Esophagus muscularis mucosa (tissue), 4 donors: ENCODE results near the gene PLCH1. TPM values are rescaled to one million over a fixed set of nuclear protein-coding genes. Genes with fewer than 3 reads are reported as not detected.

Source experiments
- DNase-seq: peaks from one replicate; pipeline ENCODE4 v3.0.0-alpha.2; 2017; ENCODE audit errors: extremely low spot score
- H3K27ac ChIP-seq, 4 donors: fragments of 200-600 bp; sonication (generic); replicated peaks in 1 of 4; 1 replicate in 3 of 4; 2 replicates in 1 of 4; pipeline ENCODE4 v1.5.1; 2016 to 2019; ENCODE audit warnings: mild to moderate bottlenecking in 1 of 4
- H3K27me3 ChIP-seq, 4 donors: fragments of 200-600 bp; sonication (generic); one replicate each; pipeline versions ENCODE4 v1.5.1 to v1.6.0; 2016 to 2019
- H3K36me3 ChIP-seq, 4 donors: fragments of 200-600 bp; sonication (generic); one replicate each; pipeline ENCODE4 v1.5.1; 2016 to 2019
- H3K4me1 ChIP-seq, 4 donors: fragments of 200-600 bp; sonication (generic); one replicate each; pipeline ENCODE4 v1.5.1; 2016 to 2019
- H3K4me3 ChIP-seq, 4 donors: fragments of 200-600 bp; sonication (generic); 1 replicate in 2 of 4; 2 replicates in 2 of 4; pipeline ENCODE4 v1.5.1; 2016 to 2019; ENCODE audit warnings: mild to moderate bottlenecking in 4 of 4, moderate library complexity in 1 of 4
- H3K9me3 ChIP-seq, 4 donors: fragments of 200-600 bp; sonication (generic); 1 replicate in 3 of 4; 2 replicates in 1 of 4; pipeline ENCODE4 v1.5.1; 2016 to 2019
- CTCF ChIP-seq, 3 experiments: fragments of 200-600 bp in 2 of 3; fragments of 450-650 bp in 1 of 3; sonication (generic) in 2 of 3; IDR thresholded peaks; one replicate each; pipeline ENCODE4 v1.5.1; 2017 to 2019; ENCODE audit warnings: antibody characterized with exemption in 3 of 3, mild to moderate bottlenecking in 2 of 3, moderate library complexity in 1 of 3
- EP300 ChIP-seq: sonication (generic); formaldehyde crosslinking; IDR thresholded peaks from one replicate; pipeline ENCODE4 v1.6.1; 2017; ENCODE audit warnings: antibody characterized with exemption
- POLR2A ChIP-seq: fragments of 450-650 bp; IDR thresholded peaks from one replicate; pipeline ENCODE4 v1.6.1; 2017; ENCODE audit warnings: antibody characterized with exemption, moderate library complexity, mild to moderate bottlenecking, low read depth
- POLR2AphosphoS5 ChIP-seq, 2 donors: sonication (generic); formaldehyde crosslinking; IDR thresholded peaks; one replicate each; pipeline ENCODE4 v1.6.1; 2017; ENCODE audit warnings: antibody characterized with exemption in 2 of 2
- WGBS: methylation state at CpG from one replicate; pipeline ENCODE4 v1.1.5; 2018; 5-methylcytosine and 5-hydroxymethylcytosine counted together
- intact Hi-C: fragments of 100-400 bp; cut with DNase I; formaldehyde crosslinking; loops from one replicate; pipeline ENCODE4 v1.15.1; 2023
- total RNA-seq, 4 donors: library from RNA; depleted of rRNA; stranded (reverse); fragments of >200 nt; gene quantifications; one replicate each; pipeline versions ENCODE4 v1.1.0 to v1.2.1, GENCODE V29; 2016

PLCH1 gene
- total RNA-seq, 4 donors from 2014 or later, result under 0.01 to 0.52 (median 0.36) TPM

GRCh38 chr3:155435821-155436220 is 309.1 kb downstream of the PLCH1 start:
- no peak overlapping the region for H3K4me3 ChIP-seq
- H3K36me3 ChIP-seq, result no peaks in the 10 kb centered on the region
- no peak for DNase-seq
- no peaks in the 10 kb centered on the region for H3K4me1 ChIP-seq
- TF ChIP-seq EP300, result no peak
- no peak for TF ChIP-seq POLR2A
- TF ChIP-seq CTCF (IDR thresholded peaks at IDR 0.05), result no peak
- TF ChIP-seq POLR2AphosphoS5 (IDR thresholded peaks at IDR 0.05), result no peak
- no peaks in the 10 kb centered on the region for H3K9me3 ChIP-seq
- intact Hi-C loops, result no loop called here
- H3K27me3 ChIP-seq, result no peaks in the 10 kb centered on the region
- no peak overlapping the region for H3K27ac ChIP-seq

- H3K27ac ChIP-seq, result no peak overlapping the region
- WGBS, result 77% methylated on average over 7 of the region's 7 CpGs
- H3K27me3 ChIP-seq, result no peaks in the 10 kb centered on the region
- TF ChIP-seq EP300 (no peak), CTCF (IDR thresholded peaks at IDR 0.05) (no peak), POLR2AphosphoS5 (IDR thresholded peaks at IDR 0.05) (no peak), POLR2A (no peak)
- peaks cover 0 to 14% (median 6%) of the 10 kb centered on the region in 4 donors for H3K9me3 ChIP-seq
- intact Hi-C loops, result no loop called here
- H3K4me1 ChIP-seq, result no peaks in the 10 kb centered on the region
- H3K36me3 ChIP-seq, result no peaks in the 10 kb centered on the region
- H3K4me3 ChIP-seq, result no peak overlapping the region
- peak; percentile 62 for DNase-seq
Measured at GRCh38 chr3:155431856-155432570, 312.9 kb downstream of the PLCH1 start.

GRCh38 chr3:155428563-155428962 is 316.3 kb downstream of the PLCH1 start:
- no peak for TF ChIP-seq EP300
- no peak for TF ChIP-seq POLR2A
- TF ChIP-seq POLR2AphosphoS5 (IDR thresholded peaks at IDR 0.05), result no peak
- no peak for TF ChIP-seq CTCF (IDR thresholded peaks at IDR 0.05)
- Histone ChIP-seq H3K4me1 (no peaks in the 10 kb centered on the region), H3K9me3 (peaks cover 0 to 14% (median 6%) of the 10 kb centered on the region in 4 donors), H3K36me3 (no peaks in the 10 kb centered on the region), H3K27ac (no peak overlapping the region), H3K27me3 (no peaks in the 10 kb centered on the region), H3K4me3 (no peak overlapping the region)
- intact Hi-C loops, result no loop called here
- DNase-seq, result peak; percentile 10
- WGBS, result 85% methylated on average over 4 of the region's 4 CpGs

- peak; percentile 26 for DNase-seq
- Histone ChIP-seq H3K4me3 (no peak overlapping the region), H3K9me3 (peaks cover 0 to 14% (median 6%) of the 10 kb centered on the region in 4 donors), H3K27ac (no peak overlapping the region), H3K36me3 (no peaks in the 10 kb centered on the region), H3K4me1 (no peaks in the 10 kb centered on the region), H3K27me3 (no peaks in the 10 kb centered on the region)
- TF ChIP-seq POLR2A, result no peak
- no peak for TF ChIP-seq CTCF (IDR thresholded peaks at IDR 0.05)
- no peak for TF ChIP-seq EP300
- no peak for TF ChIP-seq POLR2AphosphoS5 (IDR thresholded peaks at IDR 0.05)
- 83% methylated on average over 3 of the region's 3 CpGs for WGBS
- intact Hi-C loops, result no loop called here
Measured at GRCh38 chr3:155426524-155427230, 318.2 kb downstream of the PLCH1 start.
